ENCODE measurements around the gene AKAP6.

GRCh38 chr14:32449648-32450047 is 120.5 kb downstream of the AKAP6 start:
- TF ChIP-seq POLR2AphosphoS5 (IDR thresholded peaks at IDR 0.05; ENCODE audit: low read depth) (no peak), EZH2 (IDR thresholded peaks at IDR 0.05; ENCODE audit: low read depth, unreplicated experiment) (no peak), CTCF (conservative IDR thresholded peaks at IDR 0.05; ENCODE audit: low read depth in 2 of 2) (no peak), ZNF331 (CRISPR knock-in tag; IDR thresholded peaks at IDR 0.05; ENCODE audit: low read depth) (no peak), REST (IDR thresholded peaks at IDR 0.05; ENCODE audit: unreplicated experiment) (no peak), JUNB (IDR thresholded peaks at IDR 0.05; ENCODE audit: unreplicated experiment) (no peak), CREB1 (CRISPR knock-in tag; IDR thresholded peaks at IDR 0.05; ENCODE audit: low read depth) (no peak), EZH2phosphoT487 (IDR thresholded peaks at IDR 0.05; ENCODE audit: unreplicated experiment) (no peak)

Measured in GM23338 (cell line).